ENCODE results near the gene AHR.
A peak's percentile ranks its signal among the peaks of the same experiment; 100 is the strongest.

The AHR gene

DNA sequence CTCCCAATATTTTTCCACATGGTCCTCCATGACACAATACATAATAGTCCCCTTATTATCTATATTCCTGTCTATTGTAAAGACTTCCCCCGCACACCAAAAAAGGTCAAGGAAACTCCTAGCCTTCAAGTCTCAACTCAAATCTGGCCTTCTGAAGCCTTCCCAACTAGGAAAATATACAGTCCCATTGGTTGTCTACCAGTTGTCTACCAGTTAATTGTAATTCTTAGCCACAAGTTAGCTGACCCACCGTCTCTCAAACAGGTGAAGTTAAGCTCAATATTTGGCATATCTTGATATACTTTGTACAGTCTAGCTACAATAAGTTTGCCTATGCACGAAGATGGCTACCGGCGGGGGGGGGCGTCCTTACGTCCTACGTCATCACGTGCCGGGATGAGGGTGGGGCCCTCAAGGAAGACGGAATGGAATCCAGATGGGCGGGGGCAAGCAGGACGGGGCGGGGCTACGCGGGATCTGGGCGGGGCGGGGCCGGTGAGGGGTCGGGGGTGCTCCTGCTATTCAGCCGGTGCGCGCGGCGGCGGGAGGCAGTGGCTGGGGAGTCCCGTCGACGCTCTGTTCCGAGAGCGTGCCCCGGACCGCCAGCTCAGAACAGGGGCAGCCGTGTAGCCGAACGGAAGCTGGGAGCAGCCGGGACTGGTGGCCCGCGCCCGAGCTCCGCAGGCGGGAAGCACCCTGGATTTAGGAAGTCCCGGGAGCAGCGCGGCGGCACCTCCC is at the start of gene AHR:
AHR (plus strand) TSS at position 551 of the 738 bp plus-strand sequence. CDS start 613 bp downstream, outside the sequence.
- peak; percentile 71 for DNase-seq

DNA sequence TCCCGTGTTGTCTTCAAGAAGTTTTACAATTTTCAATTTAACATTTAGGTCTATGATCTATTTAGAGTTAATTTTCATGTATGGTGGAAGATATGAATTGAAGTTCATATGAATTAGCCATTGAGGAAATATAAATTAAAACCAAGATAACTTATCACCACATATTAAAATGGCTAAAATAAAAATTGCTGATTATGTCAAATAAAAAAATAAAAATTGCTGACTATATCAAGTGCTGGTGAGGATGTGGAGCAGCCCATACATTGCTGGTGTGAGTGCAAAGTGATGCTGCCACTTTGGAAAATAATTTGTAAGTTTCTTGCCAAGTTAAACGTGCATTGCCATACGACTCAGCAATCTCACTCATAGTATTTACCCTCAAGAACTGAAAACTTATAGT is 44.6 kb upstream of the AHR start:
- no peak for DNase-seq

DNA sequence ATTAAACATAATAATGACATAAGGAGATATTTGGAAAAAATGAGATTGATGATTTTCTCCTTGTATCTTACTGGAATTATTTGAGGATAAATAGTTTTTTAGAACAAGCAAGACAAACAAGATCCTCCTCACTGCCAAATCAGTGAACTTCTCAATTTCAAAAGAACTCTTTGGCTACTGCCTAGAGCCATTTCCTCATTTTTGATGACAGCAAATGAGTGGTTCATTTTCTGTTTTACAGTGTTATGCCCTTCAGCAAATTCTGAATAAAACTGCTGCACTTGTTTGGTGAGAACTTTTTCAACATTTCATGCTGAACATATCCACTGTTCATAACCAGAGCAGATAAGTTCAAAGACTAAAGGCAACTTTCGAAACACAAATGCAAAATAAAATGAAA is 42.5 kb upstream of the AHR start:
- DNase-seq: no peak

DNA sequence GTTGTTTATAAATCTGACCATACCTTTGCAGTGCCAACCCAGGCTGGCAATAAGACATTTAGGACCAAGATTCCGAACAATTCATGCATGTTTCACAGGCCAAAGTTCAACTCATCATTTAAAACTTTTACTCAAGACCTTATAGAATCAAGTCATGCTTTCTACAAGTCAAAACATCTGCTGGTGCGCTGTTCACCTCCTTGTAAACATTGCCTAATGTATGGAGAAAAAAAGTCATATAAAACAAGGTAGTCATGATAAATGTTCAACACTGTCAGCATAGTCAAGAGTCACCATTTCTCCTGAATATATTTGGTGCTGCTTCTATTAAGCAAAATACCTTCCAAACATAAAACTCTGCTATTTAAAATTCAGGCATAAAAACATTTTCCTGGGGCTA is 42.1 kb upstream of the AHR start:
- DNase-seq: no peak

DNA sequence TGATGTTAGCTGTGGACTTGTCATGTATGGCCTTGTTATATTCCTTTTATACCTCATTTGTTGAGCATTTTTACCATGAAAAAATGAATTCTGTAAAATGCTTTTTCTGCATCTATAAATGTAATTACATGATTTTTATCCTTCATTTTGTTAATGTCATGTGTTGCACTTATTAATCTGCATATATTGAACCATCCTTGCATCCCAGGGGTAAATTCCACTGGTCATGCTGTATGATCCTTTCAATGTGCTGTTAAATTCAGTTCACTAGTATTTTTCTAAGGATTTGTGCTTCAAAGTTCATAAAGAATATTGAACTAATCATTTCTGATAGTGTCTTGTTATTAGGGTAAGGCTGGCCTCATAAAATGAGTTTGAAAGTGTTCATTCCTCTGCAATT is 31.9 kb upstream of the AHR start:
- DNase-seq: no peak

DNA sequence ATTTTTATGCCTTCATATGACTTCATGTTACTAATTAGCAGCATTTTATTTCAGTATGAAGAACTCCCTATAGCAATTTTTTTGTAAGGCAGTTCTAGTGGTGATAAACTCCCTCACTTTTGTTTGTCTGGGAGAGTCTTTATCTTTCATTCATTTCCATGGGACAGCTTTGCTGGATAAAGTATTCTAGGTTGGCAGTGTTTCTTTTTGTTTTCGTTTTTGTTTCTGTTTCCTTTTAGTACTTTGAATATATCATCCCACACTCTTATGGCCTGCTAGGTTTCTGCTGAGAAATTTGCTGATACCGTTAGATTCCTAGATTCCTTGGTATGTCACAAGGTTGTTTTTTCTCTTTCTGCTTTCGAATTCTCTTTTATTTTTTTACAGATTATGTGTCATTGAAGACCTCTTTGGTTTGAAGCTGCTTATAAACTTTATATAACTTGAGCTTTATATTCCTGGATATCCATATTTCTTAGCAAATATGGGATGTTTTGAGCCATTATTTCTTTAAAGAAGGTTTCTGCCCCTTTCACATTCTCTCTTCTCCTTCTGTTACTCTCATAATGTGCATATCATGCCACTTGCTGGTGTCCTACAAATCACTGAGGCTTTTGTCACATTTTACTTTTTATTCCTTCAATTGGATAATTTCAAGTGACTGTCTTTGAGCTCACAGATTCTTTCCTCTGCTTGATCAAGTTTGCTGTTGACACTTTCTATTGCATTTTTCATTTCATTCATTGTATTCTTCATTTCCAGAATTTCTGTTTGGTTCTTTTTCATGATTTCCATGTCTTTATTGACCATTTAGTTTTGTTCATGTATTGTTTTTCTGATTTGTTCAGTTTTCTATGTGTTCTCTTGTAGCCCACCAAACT is 28.9 kb upstream of the AHR start:
- no peak for DNase-seq

DNA sequence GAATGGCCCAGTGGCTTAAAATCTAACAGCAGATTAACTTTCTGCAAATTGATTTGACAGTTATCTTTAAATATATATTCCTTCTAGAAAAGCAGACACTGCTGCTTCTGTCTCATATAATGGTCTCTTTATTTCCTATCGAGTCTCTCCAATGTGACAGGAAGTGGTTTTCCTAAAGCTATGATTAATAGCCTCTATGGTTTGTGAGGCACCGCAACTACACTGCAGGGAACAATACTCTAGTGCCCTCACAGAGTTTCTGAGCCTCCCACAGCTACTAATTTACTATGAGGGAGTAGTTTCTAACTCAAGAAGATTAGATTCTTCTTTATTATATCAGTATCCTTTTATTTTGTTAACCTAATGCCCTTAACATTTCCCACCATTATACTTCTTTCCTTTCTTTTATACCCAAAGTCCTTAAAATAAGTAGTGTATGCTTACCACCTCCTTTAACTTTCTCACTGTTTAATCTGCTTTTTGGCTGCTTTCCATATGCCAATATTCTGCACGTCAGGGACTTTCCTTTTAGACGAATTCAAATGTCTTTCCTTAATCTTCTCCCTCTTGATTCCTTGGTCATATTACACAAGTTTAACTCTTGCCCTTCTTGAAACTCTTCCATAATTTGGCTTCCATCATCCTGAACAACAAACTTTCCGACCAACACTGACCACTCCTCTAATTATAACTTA is 23.8 kb upstream of the AHR start:
- DNase-seq: no peak

DNA sequence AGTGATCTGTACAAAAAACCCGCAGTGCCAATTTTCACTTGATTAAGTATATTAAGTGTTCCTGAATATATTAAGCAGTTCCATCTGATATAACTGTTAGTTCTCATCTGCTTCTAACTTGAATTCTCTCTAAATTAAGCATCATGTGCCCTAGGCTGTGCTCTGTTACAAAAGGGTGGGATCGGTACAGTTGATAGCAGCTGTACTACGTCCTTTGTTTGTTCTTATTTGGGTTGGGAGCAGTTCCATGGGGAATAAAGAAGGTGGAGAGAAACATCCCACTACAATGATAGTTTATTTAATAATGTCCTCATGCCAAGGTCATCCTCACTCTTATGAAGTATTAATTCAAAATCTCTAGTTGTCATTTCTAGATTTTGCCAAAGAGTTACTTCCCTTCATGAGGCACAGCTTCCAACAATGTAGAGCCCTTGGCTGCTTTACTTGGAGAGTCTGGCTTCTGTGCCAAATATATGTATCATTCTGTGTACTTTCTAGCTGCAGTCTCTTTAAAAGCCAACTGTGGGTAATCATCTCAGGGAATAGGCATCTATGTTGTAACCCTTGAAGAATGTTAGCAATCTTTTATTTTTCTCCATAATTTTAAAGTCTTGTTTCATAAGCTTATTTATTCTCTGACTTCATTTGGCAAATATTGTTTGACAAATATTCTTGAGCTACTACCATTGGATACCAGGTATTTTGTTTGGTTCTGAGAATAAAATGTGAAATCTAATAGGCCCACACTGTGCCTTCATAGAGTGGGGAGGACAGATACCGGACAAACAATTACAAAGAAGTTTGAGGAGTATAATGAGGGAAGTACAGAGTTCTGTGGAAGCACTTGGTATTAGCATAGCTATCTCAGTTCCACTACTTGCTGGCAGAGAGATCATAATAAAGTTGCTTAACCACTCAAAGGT is 22.4 kb upstream of the AHR start:
- DNase-seq: no peak

DNA sequence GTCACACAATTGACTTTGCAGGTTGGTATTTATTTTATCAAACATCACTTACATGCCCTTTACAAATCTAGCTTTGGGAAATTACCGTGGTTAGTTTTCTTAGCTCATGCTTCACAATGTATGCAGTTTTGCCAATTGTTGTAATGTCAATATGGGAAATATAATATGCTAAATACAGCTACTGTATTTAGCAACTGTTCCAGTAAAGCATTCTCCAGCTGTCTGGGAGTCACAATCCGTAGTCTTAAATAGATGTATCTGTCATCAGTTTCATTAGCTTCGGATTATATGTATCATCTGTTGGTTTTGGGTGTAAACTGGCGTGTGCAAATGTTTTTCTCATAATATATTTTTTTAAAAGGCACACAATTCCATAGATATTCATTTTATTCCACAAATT is 19.4 kb upstream of the AHR start:
- no peak for DNase-seq

DNA sequence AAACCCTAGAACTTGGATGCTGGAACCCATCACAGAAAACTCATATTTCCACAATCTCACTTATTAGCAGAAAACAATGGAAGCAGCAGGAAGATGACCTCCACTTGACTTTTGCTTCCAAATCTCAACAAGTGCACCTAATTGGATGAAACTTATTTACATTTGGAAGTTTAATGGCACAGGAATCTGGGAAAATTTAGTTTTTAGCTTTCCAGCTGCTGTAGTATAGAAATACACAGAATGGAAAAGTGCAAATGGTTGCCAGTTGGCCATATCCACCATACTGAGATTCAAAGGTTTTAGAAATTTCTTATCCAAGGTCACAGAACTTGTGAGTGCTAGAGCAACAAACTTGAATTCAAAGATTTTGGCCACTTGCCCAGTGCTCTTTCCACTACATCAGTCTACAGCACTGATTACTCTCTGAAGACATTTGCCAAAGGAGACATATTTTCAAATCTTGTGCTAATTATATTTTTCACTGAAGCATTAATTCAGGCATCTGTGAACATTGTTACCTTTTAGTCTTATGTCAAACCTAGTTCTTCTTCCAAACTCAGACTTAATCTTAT is 9.3 kb upstream of the AHR start:
- no peak for DNase-seq

DNA sequence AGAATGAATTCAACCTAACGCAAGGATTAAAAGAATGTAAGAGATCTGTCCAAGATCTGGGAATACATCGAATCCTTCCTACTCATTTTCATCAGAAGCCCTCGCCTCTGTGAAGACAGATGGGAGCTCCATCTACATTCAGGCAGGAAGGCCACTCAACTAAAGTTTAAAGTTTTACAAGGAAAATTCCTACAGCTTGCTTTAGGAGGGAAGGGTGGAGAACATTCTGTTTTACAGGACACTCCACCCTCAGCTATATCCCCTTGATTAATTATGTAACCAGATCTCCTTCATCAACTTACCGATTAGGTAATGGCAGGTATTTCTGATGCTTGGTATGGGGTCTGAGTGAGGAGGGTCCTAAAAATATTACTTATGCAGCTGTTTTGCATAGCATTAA is 5.6 kb upstream of the AHR start:
- no peak for DNase-seq

DNA sequence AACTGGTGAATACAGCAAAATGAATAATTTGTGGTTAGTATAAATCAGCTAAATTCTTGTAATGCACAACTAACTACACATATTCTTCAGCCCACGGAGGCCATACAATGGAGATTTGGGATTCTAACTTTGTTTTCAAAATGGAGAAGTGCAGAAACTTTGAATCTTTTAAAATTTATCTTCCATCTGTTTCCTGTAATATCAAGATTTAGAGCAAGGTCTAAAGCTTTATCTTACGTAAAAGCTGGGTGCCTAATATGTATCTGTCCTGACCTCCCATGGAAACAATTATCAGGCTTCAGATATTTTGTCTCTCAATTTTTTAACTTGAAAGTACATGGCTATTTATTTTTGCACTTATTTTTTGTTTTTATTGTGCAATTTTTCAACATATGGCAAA is 5.0 kb upstream of the AHR start:
- no peak for DNase-seq

DNA sequence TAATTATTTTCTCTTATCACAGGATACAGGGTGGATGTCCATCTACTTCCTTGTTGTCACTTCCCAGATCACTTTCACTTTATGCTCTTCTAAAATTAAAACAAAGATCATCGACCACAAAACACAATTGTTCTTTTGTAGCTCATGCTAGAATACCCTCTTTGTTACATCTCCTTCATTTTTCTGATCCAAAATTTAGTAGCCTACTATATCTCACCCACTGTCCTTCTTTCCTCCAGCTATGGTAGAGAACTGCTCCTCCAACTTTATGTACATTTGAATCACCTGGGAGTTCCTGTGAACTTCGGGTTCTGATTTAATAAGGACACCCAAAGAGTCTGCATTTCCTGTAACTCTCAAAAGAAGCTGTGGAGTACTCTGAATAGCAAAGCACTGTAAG is 1.2 kb upstream of the AHR start:
- DNase-seq: no peak

DNA sequence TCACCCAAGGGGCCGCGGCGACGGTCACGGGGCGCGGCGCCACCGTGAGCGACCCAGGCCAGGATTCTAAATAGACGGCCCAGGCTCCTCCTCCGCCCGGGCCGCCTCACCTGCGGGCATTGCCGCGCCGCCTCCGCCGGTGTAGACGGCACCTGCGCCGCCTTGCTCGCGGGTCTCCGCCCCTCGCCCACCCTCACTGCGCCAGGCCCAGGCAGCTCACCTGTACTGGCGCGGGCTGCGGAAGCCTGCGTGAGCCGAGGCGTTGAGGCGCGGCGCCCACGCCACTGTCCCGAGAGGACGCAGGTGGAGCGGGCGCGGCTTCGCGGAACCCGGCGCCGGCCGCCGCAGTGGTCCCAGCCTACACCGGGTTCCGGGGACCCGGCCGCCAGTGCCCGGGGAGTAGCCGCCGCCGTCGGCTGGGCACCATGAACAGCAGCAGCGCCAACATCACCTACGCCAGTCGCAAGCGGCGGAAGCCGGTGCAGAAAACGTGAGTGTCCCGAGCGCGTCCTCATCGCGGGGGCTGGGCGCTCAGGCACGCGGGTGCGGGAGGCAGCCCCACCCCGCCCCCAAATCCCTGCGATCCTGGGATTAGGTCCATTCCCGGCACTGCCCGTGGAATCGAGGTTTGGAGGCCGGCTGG is 509 bp downstream of the AHR start:
- no peak for DNase-seq

DNA sequence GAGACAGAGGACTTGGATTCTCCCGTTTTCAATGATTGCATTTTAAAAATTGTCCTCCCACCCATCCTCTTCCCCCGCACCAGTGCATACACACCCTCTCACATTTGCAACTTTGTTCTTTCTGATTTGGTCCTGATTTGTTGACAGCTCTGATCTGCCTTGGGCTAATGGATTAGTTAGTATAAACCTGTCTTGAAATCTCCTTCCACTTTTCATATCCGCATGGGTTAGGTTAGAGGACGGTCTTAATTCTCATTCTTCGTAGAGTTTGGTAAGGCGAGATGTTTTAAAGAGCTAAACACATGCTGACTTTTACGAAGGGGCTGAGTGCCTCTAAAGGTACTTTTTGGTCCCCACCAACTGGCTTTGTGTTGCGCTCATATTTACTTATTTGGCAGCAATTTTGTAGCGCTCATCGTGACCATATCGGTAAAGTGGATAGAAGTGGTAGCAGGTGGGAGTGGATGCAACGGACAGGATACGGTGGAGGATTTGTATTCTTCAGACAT is 1.1 kb downstream of the AHR start:
- DNase-seq: no peak

DNA sequence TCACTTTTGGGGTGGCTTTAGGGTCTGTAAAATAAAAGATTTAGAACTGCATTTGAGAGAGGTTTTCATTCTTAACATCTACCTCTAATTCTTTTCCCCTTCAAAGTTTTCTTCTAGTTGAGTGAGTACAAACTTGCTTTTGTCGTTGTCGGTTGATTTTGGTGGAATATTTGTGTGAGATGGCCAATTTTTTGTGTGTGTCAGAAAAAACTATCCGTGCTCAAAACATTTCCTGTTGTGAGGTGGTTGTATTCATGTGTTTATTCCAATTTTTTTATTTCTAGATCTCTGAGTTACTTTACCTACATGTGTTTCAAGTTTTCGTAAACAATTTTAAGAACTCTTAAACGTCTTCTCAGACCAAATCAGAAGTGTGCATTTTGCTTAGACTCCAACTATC is 1.6 kb downstream of the AHR start:
- DNase-seq: no peak

DNA sequence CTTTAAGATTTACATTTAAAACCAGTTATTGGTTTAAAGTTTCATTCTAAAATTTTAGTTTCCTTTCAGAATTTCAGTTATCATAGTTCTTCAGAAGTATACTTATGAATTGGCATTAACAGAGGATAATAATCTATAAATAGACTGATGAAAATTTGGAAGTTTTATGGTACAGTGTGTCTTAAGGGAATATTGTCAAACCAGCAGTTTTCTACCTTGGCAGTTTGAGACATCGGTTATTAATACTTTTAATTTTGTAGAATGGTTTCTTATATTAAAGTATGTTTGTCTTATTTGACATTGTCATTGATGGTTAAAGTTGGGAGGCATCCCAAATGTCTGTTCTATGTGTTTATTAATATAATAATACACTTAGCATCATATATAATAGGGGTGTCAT is 2.0 kb downstream of the AHR start:
- DNase-seq: no peak

DNA sequence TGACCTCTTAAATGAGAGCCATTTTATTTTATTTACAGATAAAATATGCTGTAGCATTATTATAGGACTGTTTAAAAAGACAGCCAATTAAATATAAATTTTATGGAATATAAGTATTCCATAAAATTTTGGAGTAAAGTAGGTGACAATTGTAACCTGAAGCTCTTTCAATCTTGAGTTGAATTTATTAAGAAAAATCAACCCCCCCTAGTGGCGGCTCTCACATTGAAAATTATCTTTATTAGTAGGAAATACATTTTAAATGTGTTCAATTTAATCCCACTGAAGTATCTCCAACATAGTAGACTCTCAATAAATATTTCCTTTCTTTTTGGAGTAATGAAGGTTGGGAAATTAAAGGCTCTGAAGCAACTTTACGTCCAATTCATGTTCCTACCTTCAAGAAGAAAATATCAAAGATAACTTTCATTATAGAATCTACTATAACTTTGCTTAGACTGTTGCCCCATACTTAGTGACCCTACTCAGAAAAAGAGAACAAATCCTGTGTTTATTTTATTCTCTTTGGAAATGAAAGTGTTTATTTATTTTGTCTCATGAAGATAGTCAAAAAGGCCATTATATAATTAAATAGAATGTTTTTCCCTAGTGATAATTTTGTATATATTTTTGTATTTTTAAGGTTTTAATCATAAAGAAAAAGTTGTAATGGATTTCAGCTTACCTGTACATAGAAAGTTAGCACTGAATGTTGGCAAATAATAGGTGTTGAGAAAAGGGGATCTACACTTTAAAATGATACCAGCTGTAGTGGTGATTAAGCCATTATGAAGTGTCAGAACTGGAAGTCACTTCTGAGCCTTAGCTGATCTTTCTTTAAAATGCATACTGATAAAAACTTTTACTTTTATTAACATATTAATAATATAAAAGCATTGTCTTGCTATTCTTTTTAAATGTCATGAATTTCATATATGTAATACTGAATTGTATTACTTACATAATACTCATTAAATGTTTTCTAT is 3.3 kb downstream of the AHR start:
- DNase-seq: no peak

DNA sequence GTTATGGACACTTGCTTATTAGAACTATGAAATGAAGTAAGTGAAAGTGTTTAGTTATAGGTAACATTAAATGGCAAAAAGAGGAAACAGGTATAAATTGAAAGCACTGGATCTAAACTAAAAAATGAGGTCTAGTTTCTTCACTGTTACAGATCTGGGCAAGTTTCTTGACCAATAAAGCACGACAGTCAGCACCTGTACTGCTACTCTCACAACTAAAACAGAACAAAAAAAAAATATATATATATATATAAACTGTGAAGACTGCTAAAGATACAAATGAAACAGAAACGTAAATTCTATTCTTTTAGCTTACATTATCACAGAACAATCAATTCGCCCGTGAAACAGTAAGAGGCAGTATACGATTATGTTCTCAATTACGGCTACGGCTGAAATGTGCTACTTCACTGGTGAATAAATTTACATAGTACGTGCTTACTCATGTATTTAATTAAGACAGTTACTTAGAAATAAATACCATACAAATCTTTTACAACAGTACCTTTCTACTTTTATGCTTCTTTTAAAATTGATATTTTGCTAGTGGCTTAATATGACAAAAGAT is 4.2 kb downstream of the AHR start:
- no peak for DNase-seq

DNA sequence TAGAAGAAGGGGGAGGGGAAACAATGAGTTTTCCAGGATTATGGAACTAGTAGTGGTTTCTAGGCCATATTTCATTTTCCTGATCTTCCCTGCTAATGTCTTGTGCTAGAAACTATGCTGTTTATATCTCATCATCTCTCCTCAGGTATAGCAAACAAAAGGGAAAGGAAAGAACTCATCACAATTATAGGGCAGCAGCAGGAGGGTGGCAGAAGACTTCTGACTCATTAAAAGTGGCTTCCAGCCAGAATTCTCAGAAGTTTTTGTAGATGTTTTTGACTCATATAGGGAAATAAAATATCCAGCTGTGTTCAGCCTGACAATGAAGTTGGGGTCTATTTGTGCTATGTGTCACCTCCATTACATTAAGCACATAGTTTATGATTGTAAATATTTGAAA is 6.5 kb downstream of the AHR start:
- no peak for DNase-seq

All from SIG-M5 (cell line).